GM19328 (cell line): ENCODE measurements around the gene DDAH2.

Experiments used
- ATAC-seq: cut with Tn5 transposase; IDR thresholded peaks from one replicate; pipeline ENCODE4 v1.9.1; 2021; ENCODE audit warnings: mild to moderate bottlenecking, moderate library complexity; ENCODE audit not compliant: unreplicated experiment

The DDAH2 gene

DNA sequence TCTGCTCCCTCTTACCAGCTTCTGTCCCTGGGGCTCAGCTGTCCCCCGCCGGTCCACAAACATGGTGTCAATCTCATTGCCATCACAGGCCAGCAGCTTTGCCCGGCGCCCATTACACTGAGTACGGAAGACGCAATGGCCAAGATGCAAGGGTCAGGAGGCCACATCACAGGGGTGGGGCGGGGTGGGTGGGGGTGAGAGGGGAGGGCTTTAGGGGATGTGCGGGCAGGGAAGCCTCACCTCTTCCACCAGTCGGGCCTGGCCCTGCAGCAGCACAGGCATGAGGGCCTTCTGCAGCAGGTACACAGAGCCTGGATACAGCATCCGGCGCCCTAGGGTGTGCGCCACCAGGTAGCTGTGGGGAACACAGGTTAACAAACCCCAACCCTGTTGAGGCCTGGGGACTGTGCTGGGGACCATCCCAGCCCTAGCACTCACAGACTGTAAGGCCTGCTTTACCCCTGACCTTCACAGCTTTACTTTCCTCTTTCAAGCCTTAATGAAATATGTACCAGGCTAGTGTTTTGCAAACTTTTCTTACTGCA is 37.5 kb downstream of the DDAH2 start:
- ATAC-seq: no peak

DNA sequence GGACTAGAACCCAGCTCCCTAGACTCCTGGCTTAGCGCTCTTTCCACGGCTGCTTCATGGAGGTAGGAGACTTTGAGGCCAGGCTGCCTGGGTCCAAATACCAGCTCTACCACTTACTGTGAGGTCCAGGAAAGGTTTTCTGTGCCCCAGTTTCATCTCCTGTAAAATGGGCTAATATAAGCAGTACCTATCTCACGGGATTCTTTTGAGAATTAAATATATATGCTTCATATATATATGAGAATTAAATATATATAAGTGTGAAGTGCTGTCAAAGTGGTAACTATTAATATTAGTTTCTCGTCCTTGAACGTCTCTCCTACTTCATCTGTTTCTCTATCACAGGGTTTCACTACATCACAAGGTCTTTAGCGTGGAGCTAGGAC is 38.0 kb downstream of the DDAH2 start:
- ATAC-seq: no peak

DNA sequence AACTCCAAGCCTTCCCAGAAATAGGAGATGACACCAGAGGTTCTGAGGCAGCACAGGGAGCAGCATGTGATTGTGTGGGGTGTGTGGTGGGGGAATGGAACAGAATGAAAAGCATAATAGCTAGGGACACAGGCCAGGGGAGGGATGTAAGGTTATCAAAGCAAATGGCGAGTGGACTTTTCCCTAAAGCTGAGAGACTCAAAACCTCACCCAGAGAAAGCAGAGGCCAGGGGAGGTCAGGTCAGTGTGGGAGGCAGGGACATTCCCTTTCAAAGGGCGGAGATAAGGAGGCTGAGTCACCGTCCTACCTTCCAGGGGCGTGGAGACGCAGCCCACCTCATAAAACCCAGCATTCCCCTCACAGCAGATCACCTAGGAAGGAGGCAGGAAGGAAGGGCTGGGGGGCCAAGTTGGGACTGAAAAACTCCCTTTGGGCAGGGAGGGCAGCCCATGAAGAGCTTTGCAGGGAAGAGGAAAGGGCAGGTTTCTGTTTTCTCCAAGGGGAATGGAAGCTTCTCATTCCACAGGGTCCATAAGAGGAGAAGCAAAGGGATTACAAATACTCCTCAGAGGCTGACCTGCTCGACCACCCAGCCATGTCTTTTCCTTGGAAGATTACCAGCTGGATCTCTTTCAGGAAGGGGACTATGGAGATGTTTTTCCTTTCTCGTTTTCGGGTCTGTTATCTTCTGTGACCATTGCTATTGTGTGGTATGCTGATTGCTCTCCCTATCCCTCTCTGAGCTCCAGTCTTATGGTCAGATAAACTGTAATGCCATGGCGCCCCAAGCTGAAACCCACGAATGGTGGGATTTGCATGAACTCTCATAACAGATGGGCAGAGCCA is 38.6 kb downstream of the DDAH2 start:
- ATAC-seq: no peak

DNA sequence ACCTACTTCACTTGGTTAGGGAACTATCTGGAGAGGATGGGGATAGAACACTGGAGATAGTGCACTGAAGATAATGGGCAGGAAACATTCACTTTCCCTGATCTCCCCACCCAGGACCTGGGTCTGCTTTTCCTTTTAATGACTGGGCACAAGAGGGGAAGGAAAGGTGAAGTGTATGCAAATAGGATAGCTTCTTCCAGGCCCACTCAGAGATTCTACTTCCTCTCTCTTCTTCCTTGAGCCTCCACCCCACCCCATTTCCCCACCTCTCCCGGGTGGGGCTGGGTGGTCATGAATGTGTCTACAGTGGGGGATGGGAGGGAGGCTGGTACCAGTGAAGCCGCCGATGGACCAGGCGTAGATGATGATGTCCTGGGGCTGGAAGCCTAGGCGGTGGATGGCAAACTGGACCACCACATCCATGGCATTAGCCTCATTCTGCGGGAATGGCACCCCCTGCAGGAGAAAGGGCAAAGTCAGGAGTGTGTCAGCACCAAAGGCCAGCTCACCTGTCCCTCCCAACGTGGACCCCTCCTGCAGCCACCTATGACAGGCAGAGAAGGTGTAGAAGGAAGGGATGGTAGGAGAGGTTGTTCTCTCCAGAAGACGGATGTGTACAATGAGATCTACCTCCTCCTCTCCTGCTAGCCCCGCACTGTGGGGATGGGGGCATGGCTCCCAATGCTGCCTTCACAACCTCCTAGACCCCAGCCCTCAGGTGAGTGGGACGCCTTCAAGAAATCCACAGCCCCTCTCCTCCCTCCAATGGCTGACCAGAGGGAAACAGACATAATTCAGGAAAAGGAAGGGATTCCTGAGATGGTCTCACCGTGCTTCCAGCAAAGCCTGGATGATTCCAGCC is 39.6 kb downstream of the DDAH2 start:
- ATAC-seq: no peak

DNA sequence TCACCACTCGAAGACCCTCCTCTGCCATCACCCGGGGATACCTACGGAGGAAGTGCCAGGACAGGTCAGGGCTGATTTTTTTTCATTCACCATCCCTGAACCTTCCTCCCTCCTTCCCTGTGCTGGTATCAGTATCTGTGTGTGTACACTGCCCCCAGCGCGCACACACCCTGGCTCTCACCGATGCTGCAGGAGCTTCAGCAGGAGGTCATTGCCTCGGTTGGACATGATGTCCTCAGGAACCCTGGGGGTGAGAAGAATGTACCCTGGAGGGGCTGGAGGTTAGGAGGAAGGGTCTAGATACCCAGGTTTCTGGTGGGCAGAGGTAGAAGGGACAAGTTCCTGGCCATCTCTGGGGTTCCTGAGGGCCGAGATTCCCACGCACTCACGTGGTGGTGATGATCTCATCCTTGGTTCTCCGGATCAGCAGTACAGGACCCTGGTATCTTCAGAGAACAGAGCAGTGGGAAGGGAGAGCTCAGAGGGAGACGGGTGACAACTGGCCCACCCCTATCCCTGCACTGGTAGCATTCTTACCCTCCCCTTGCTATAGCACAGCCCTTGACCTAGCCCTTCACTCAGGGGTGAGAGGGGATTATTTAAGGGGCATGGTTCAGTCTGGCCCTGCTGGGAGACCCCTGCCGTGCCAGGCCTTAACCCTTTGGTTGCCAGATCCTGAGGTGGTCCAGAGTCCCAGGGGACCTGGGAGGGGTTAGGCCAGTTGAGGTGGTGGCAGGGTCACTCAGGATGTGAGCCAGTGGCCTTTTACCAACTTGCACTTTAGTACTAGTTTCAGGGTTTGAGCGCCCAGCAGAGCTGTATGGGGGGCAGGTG is 41.0 kb downstream of the DDAH2 start:
- ATAC-seq: no peak

DNA sequence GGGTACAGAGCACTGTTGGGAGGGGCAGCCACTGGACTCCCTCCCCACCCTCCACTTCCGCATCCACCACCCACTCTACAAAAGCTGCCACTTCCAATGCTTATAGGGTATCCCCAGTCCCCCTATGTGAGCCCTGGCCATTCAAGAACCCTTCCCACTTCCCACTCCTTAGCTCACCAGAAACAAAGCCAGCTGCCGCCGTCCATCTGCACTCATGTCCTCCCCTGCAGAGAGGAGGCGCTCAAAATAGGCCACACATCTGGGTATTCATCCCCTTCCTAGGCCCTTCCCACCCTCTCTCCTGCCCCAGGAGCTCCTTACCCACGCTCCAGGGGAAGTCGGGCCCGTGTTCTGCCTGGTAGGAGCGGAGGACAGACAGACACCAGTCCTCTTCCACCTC is 41.8 kb downstream of the DDAH2 start:
- no peak for ATAC-seq

DNA sequence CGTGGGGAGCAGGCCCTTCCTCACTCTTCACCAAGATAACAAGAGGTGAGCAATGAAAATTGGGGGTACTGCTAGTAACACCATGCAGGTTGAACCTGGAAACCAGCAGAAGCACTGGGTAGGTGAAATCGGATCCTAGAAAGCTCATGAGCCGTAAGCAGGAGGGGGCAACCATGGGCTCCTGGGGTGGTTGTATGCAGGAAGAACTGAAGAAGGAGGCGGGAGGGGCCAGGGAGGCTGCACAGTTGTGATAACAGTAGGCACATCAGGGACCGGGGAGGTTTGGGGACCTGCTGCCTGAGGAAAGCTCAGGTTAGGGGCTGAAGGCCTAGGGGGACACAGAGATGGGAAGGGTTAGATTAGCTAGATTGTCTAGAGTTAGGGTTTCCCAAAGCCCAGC is 42.6 kb downstream of the DDAH2 start:
- no peak for ATAC-seq

DNA sequence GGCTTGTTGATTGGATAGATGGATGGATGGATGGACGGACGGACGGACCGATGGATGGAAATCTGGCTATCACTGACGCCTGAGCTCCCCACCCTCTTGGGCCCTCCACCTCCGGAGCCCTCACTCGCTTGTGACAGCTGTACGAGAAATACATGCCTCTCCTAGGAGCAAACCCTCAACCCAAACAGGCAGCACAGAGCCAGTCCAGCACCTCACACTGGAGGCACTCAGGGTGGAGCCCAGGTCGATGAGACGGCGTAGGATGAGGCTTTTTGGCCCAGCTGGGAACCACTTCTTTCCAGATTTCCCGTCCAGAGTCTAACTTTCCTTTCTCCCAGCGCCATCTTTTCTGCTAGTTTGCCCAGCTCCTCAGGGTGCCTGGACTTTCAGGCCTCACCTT is 45.5 kb downstream of the DDAH2 start:
- ATAC-seq: no peak

DNA sequence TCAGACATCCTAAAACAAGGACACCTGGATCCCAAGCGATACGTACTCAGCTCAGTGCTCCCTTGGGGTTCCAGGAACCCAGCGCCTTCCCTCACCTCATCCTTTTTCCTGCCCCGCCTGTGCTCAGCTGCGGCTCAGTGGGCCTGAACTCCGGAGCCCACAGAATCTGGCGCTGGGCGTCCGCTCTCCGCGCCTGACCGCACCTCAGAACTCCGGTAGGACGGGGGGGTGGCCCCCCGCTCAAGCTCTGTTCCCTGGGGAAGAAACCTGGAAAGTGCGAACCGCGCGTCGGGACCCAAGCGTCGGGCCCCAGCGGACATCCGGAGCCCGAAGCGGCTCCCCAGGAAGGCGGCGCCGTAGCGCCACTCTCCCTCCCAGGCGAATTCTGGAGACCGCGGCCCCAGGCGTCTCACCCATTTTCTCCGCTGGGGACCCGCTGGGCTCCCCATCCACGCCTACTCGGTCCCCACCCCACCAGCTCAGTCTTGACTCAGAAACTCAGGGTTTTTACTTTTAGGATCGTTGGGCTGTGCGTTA is 47.9 kb downstream of the DDAH2 start:
- no peak for ATAC-seq

DNA sequence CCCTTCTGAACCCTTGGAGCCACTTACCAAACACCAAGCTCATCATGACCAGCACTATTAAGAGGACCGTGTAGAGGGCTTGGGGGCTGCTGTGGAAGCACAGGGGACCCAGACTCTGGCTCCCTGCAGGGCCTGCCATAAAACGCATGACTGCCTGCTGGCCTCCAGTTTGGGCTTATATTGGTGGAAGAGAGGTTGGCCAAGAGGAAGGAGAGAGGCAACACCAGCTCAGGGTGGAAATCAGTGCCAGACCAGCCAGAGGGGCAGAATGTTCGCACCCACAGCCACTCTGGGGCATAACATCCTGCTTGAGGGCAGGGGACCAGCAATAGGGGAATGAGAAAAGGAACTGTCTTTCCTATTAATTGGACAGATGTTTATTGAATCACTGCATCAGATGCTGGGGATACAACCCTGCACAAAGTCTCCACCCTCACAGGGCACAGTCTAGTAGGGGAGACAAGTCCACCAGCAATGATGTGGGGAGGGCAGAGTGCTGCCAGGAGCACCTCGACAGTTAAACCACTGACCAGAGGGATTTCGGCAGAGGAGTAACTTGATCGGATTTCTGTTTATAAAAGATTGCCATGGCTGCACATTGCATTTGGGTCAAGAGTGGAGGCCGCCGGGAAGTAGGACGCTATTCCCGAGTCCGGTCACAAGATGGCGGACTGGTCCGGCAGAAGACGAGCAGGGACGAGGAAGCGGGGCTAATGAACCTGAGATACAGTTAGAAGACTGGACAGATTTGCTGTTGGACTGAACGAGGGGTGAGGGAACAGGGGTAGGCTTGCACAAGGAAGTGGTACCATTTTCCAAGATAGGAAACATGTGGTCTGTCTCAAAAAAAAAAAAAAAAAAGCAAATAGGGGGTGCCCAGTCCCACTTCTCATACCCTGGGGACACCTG is 48.6 kb downstream of the DDAH2 start, which contains the start of gene LY6G5C:
Gene LY6G5C (minus strand): TSS at position 842 of the 909 bp plus-strand sequence. CDS start 694 bp downstream, at position 148.
- ATAC-seq: no peak

DNA sequence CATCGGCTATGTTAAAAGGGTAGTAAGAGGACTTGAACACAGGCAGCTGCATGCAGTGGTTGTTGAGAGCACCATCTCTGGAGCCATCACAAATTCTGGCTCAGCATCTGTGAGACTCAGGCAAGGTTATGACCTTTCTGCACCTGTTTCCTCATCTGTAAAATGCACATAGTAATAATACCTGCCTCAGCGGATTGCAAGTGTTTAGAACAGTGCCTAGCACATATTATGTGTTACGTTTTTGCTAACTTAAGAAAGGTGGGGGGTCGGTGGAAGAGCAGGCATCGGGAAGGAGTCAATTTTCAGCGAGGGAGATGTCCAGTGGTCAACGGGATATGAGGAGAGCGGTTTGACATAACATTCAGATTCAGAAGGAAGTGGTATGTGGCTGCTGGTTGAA is 51.1 kb downstream of the DDAH2 start:
- ATAC-seq: no peak
